Activated naive CD8-positive, alpha-beta T cell treated with anti-CD3 and anti-CD28 coated beads, Interleukin-2, amount 10 ng/mL, durations not matched to agents 7 days and 5 days (primary cell): ENCODE measurements around the gene FEZ2. TPM values are rescaled to one million over a fixed set of nuclear protein-coding genes. Genes with fewer than 3 reads are reported as not detected.

Experiments
- ATAC-seq: fragments of 150-1000 bp; cut with Tn5 transposase; one replicate; pipeline ENCODE4 v1.10.0; 2021; ENCODE audit warnings: low read depth, moderate library complexity
- POLR2A ChIA-PET: fragments of 350-600 bp; sonication (Branson Sonifier 250); formaldehyde crosslinking; loops from one replicate; lab custom pipeline; 2021; ENCODE audit warnings: antibody characterized with exemption; lab: Charles Lee
- DNase-seq: peaks from one replicate; pipeline ENCODE4 v3.0.0; 2021
- H3K27ac Mint-ChIP-seq: one replicate; pipeline ENCODE4 v1.8.0; 2022; ENCODE audit warnings: mild to moderate bottlenecking, mixed read lengths
- H3K27me3 Mint-ChIP-seq: one replicate; pipeline ENCODE4 v1.8.0; 2022; ENCODE audit warnings: mild to moderate bottlenecking, moderate library complexity, mixed read lengths
- H3K36me3 Mint-ChIP-seq: one replicate; pipeline ENCODE4 v1.8.0; 2021; ENCODE audit warnings: mild to moderate bottlenecking, mixed read lengths
- H3K4me1 Mint-ChIP-seq: one replicate; pipeline ENCODE4 v1.8.0; 2021; ENCODE audit warnings: mixed read lengths
- H3K4me3 Mint-ChIP-seq: one replicate; pipeline ENCODE4 v1.8.0; 2022; ENCODE audit warnings: mild to moderate bottlenecking, moderate library complexity, mixed read lengths
- H3K9me3 Mint-ChIP-seq: one replicate; pipeline ENCODE4 v1.8.0; 2021; ENCODE audit warnings: mixed read lengths
- total RNA-seq, 2 experiments: library from RNA; stranded (reverse); gene quantifications; one replicate each; pipeline ENCODE4 v1.2.3, GENCODE V29; 2021

The FEZ2 gene
- total RNA-seq, 2 experiments from 2014 or later, result 19.4 to 22.8 TPM

DNA sequence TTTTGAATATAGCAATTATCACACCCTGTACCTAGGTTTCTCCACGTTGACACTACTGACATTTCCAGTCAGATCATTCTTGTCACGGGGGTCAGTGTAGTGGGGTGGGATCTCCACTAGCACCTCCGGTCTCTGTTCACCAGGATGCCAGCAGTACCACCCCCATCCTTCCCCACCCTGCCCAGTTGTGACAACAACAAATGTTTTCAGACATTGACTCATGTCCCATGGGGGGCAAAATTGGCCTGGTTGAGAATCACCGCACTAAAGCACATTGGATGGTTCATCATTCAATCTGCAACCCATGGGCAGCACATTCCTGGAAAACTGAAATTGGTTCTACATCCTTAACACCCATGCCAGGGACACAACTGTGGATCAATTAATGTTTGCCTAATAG, 32.3 kb downstream of the FEZ2 start:
- no peaks in the 10 kb centered on the region for H3K9me3 Mint-ChIP-seq
- ATAC-seq (no peak), DNase-seq (no peak)
- H3K36me3 Mint-ChIP-seq, result peaks cover 15% of the 10 kb centered on the region
- POLR2A ChIA-PET, result no interaction called here
- H3K27me3 Mint-ChIP-seq, result no peaks in the 10 kb centered on the region
- H3K4me1 Mint-ChIP-seq, result peaks cover 5% of the 10 kb centered on the region
- no peak overlapping the region for H3K27ac Mint-ChIP-seq
- no peak overlapping the region for H3K4me3 Mint-ChIP-seq

DNA sequence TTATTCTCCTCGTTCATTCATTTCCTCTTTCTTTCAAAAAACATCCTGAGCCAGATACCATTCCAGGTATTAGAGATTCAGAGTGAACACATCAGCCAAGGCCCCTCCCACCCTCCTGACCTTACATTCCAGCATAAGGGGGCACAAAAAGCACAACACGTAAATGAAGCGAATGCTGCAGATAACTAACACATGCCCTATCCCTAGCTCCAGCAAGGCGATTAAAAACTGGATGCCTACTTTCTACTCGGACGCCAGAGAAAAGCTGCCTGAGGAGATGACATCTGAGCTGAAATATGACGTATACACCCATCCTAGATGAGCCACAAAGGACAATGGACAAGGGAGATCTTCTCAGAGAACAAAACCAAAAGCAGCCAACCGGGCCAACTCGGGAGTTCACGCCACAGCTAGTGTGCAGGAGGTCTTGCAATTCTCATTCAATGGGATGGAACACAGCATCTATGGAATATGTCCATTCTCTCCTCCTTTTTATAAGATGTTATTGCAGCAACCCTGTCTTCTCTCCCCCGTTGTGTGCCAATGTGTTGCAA, 33.5 kb downstream of the FEZ2 start:
- Mint-ChIP-seq H3K27me3 (no peaks in the 10 kb centered on the region), H3K4me1 (peaks cover 5% of the 10 kb centered on the region), H3K27ac (no peak overlapping the region), H3K4me3 (no peak overlapping the region), H3K9me3 (no peaks in the 10 kb centered on the region), H3K36me3 (peaks cover 19% of the 10 kb centered on the region)
- ATAC-seq (no peak), DNase-seq (no peak)
- POLR2A ChIA-PET, result no interaction called here

DNA sequence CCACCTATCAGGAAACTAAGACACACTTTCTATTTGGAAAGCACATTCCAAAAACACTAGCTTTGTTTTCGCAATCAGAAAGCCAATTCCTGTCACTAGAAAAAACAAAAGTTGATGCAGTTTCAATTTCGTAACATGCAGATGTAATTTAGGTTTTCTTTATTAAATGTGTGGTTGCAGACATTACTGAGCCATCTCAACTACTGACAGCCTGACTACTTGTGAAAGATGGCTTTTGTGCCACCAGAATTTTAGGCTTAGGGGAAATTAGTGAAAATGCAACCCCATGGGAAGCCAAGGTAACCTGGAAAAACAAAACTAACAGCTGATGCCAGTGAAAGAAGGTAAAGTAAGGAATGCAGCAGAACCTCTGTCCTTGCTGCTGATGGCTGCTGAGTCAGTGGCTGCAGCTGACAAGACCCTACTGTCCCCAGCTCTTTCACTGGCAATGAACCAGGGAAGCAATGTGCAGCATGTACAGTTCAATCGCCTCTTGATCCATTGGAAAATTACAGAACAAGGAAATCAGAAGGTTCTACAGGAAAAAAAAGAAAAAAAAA, 34.9 kb downstream of the FEZ2 start:
- H3K27ac Mint-ChIP-seq, result no peak overlapping the region
- H3K27me3 Mint-ChIP-seq, result no peaks in the 10 kb centered on the region
- DNase-seq (no peak), ATAC-seq (no peak)
- POLR2A ChIA-PET, result interaction anchor here (0.6 kb wide), 1 partner anchor 734 kb away, joined by 4 read pairs; no protein-coding TSS in a partner anchor
- H3K4me3 Mint-ChIP-seq, result no peak overlapping the region
- no peaks in the 10 kb centered on the region for H3K9me3 Mint-ChIP-seq
- H3K36me3 Mint-ChIP-seq, result peaks cover 19% of the 10 kb centered on the region
- peaks cover 5% of the 10 kb centered on the region for H3K4me1 Mint-ChIP-seq

DNA sequence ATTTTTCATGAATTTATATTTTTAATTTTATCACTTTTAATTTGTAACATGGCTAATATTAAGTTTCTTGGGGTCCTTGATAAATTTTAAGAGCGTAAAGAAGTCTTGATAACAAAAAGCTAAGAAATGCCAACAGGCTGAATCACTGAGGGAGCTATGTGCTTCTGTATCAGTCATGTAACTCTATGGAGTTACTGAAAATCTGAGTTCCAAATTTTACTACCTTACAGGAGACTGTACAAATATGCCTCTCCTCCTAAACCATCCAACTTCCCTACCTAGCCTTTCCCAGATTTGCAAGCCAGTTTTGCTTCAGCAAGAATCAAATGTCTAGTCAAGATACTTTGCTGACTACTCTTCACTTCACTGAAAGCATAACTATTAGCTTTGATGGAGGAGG, 35.7 kb downstream of the FEZ2 start:
- no peak overlapping the region for H3K27ac Mint-ChIP-seq
- H3K36me3 Mint-ChIP-seq, result peaks cover 20% of the 10 kb centered on the region
- DNase-seq (no peak), ATAC-seq (no peak)
- no peak overlapping the region for H3K4me3 Mint-ChIP-seq
- H3K4me1 Mint-ChIP-seq, result peaks cover 5% of the 10 kb centered on the region
- POLR2A ChIA-PET, result no interaction called here
- H3K27me3 Mint-ChIP-seq, result no peaks in the 10 kb centered on the region
- no peaks in the 10 kb centered on the region for H3K9me3 Mint-ChIP-seq

DNA sequence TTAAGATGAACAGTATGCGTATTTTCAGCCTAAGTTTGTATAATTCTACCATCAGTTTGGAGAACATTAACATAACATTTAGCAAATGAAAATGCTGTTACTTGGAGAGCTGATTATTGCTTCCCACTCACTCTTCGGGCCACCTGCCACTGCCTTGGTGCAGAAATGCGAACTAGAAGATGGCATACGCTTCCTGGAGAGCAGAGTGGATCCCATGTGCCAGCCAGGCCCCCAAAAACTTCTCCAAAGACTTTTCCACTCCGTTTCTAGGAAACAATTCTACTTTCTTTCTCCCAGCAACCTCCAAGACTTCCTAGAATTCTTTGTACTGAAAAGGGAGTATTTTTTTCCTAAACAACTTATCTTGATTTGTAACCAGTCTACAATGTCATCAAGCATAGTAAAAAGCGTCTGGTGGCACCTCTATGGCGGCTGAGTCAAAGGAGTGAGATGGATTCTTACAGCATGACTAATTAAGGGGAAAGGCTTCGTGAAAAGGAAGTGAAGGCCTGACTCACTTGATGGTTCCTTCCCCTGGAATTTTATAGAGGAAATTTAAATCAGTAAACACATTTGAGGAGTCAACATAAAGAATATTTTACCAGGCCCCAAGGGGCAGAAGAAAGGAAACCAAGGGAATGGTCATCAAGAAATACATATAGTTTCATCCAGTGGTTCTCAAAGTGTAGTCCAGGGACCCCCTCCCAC, 36.6 kb downstream of the FEZ2 start:
- H3K9me3 Mint-ChIP-seq, result no peaks in the 10 kb centered on the region

DNA sequence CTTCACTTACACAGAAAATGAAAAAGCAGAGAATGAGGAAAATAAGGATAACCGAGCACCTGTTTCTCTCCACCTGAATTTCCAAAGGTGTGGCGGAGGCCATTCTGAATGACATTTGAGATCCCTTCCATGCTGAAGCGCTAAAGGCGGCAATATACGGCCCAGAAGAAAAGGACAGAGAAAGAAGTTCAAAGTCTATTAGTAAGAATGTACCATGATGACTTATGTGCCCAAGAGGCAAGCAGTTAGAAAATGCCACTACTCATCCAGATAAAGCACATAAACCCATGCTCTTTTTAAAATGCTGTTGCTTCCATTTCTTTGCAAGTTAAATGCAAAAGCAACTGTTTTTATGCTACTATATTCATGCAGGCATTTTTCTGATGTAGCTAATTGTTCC, 37.2 kb downstream of the FEZ2 start:
- Mint-ChIP-seq H3K9me3 (no peaks in the 10 kb centered on the region), H3K27ac (no peak overlapping the region), H3K4me3 (no peak overlapping the region), H3K4me1 (peaks cover 5% of the 10 kb centered on the region), H3K27me3 (no peaks in the 10 kb centered on the region), H3K36me3 (peaks cover 16% of the 10 kb centered on the region)
- no peak for DNase-seq
- no peak for ATAC-seq
- POLR2A ChIA-PET, result no interaction called here

More for the DNA sequence above, 36.6 kb downstream of the FEZ2 start:
- POLR2A ChIA-PET, result no interaction called here
- ATAC-seq (no peak), DNase-seq (no peak)
- Mint-ChIP-seq H3K27ac (no peak overlapping the region), H3K36me3 (peaks cover 16% of the 10 kb centered on the region), H3K4me1 (peaks cover 5% of the 10 kb centered on the region), H3K4me3 (no peak overlapping the region), H3K27me3 (no peaks in the 10 kb centered on the region)

DNA sequence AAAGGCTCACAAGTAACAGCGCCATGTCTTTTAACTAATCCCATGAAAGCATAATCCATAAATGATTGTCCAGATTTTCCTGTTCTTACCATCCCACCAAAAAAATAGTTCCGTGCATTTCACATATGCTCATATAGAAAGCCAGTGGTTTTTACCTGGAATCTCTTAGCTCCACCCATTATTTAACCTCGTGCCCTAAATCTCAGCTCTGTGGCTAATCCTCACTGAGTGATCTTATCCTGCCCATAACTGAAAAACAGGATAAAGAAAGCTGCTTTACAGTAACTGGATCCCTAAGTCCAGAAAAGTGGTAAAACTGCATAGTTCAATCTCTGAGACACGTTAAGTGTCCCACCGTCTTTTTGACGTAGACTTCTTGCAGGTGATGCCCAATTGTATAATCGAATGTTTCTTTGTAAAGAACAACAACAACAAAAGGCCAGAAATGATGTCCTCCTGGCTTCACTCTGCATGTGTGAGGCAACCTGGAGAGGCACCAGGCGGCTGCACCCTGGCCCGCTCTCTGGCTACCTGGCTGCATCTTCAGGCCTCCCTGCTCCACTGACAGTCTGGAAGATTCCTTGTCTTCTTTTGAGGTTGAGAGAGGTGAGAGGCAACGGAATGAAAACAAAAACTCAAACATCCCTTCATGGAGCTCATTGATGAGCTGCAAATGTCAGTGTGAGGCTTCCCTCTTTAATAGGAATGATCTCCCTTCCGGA, 38.6 kb downstream of the FEZ2 start:
- Mint-ChIP-seq H3K9me3 (no peaks in the 10 kb centered on the region), H3K27me3 (no peaks in the 10 kb centered on the region), H3K36me3 (peaks cover 19% of the 10 kb centered on the region), H3K27ac (no peak overlapping the region), H3K4me1 (peaks cover 5% of the 10 kb centered on the region), H3K4me3 (no peak overlapping the region)
- DNase-seq (no peak), ATAC-seq (no peak)
- POLR2A ChIA-PET, result no interaction called here

DNA sequence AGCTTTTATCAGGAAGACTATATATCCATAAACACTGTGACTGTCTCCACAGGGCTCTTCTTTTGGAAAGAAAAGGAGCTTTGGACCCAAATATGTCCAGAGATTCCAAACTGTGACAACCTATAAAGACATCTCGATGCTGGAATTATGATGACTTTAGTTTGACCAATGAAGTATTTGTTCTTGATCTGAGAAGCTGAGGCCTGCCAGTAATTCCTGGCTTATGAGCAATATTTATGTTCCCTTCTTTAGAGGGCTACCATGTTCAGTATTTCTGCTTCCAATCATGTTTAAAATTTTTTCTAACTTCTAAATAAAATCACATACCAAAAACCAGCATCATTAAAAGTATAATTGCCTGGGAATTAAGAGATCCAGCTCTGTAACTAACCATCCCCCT, 41.1 kb downstream of the FEZ2 start:
- Mint-ChIP-seq H3K27ac (no peak overlapping the region), H3K4me3 (no peak overlapping the region), H3K9me3 (no peaks in the 10 kb centered on the region), H3K36me3 (peaks cover 16% of the 10 kb centered on the region), H3K27me3 (no peaks in the 10 kb centered on the region), H3K4me1 (no peaks in the 10 kb centered on the region)
- ATAC-seq, result no peak
- POLR2A ChIA-PET, result no interaction called here
- no peak for DNase-seq

DNA sequence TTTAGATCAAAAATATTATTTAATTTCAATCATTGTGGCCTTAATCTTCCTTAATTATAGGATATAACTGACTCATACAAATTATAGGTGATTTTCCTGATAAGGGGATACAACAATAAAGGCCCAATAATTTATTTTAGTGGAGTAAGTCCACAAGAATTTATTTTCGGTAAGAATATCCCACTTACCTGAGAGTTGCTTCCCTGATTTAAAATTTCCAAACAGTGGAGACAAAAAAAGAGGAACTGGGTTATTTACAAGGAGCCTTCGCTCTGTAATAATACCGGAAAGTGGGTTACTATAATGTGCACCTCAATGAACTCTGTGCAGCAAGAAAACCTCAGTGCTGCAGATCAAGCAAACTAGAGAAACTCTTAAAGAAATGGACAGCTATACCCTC, 42.2 kb downstream of the FEZ2 start:
- no peak for DNase-seq
- POLR2A ChIA-PET, result no interaction called here
- Mint-ChIP-seq H3K36me3 (peaks cover 16% of the 10 kb centered on the region), H3K9me3 (no peaks in the 10 kb centered on the region), H3K4me1 (no peaks in the 10 kb centered on the region), H3K27me3 (no peaks in the 10 kb centered on the region), H3K27ac (no peak overlapping the region), H3K4me3 (no peak overlapping the region)
- no peak for ATAC-seq

DNA sequence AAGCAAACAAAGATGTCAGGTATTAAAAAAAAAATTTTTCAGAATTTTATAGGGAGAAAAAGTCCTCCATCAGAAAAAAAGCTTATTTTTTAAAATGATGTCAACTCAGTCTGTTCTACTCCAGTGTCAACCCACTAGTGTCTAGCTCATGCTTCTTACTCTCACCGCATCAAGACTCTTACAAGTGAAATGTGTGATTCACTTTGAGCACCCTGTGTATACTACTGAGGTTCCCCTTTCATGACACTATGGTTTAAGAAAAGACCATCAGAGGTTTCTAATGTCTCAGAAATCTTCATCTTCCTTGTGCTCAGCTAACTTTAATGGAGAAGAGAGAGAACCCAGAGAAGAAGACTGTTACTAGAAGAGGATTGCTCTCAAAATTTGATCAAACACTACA, 43.4 kb downstream of the FEZ2 start:
- no peak overlapping the region for H3K4me3 Mint-ChIP-seq
- H3K9me3 Mint-ChIP-seq, result no peaks in the 10 kb centered on the region
- peaks cover 3% of the 10 kb centered on the region for H3K4me1 Mint-ChIP-seq
- H3K36me3 Mint-ChIP-seq, result peaks cover 16% of the 10 kb centered on the region
- DNase-seq (no peak), ATAC-seq (no peak)
- H3K27me3 Mint-ChIP-seq, result no peaks in the 10 kb centered on the region
- POLR2A ChIA-PET, result no interaction called here
- no peak overlapping the region for H3K27ac Mint-ChIP-seq

DNA sequence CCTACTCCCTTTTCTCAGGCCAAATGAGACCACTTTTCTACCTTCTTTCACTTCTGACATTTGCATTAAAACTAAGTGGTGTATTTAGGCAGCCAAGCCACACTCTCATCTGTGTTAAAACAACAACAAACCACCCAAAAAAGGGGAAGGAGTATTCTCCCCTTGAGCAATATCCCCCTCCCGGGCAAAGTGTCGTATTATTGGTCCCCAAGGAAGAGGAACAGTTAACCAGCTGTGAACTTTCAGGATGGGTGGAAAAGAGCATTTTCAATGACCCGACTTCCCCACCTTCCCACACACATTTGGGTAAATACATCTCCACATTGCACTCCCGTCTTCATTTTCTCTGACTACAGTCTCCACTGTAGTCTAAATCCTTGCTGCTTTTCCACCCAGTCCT, 44.3 kb downstream of the FEZ2 start:
- DNase-seq (no peak), ATAC-seq (no peak)
- Mint-ChIP-seq H3K4me3 (no peak overlapping the region), H3K36me3 (peaks cover 17% of the 10 kb centered on the region), H3K27ac (no peak overlapping the region), H3K4me1 (peaks cover 7% of the 10 kb centered on the region), H3K27me3 (no peaks in the 10 kb centered on the region), H3K9me3 (no peaks in the 10 kb centered on the region)
- POLR2A ChIA-PET, result no interaction called here

DNA sequence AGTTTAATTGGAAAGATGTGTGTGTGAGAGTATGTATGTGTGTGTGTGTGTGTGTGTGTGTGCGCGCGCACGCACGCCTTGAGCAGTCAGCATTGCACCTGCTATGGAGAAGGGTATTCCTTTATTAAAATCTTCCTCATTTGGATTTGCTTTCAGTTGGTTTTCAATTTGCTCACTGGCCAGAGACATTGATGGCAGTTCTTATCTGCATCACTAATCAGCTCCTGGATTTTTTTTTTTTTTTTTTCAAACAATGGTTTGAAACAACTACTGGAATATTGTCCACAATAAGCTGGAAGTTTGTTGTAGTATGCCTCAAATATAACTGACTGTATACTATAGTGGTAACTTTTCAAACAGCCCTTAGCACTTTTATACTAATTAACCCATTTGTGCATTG, 48.0 kb downstream of the FEZ2 start:
- ATAC-seq (no peak), DNase-seq (no peak)
- POLR2A ChIA-PET, result no interaction called here
- Mint-ChIP-seq H3K36me3 (peaks cover 22% of the 10 kb centered on the region), H3K4me3 (no peak overlapping the region), H3K27me3 (no peaks in the 10 kb centered on the region), H3K27ac (no peak overlapping the region), H3K4me1 (peaks cover 7% of the 10 kb centered on the region), H3K9me3 (no peaks in the 10 kb centered on the region)

DNA sequence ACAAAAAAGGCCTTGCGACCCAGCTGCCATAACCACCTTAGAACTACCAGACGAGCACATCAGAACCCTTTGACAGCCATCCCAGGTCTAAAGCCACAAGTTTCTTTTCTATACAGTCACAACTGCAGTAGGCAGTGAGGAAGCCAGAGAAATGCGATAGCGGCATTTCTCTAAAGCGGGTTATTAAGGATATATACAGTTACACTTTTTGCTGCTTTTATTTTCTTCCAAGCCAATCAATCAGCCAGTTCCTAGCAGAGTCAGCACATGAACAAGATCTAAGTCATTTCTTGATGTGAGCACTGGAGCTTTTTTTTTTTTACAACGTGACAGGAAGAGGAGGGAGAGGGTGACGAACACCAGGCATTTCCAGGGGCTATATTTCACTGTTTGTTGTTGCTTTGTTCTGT, 48.8 kb downstream of the FEZ2 start:
- peak; percentile 80 for ATAC-seq
- POLR2A ChIA-PET, result no interaction called here
- DNase-seq, result no peak
- H3K27ac Mint-ChIP-seq, result peak overlapping the region; percentile 31
- peaks cover 18% of the 10 kb centered on the region for H3K36me3 Mint-ChIP-seq
- no peaks in the 10 kb centered on the region for H3K9me3 Mint-ChIP-seq
- H3K4me3 Mint-ChIP-seq, result peak overlapping the region; percentile 50
- H3K4me1 Mint-ChIP-seq, result peaks cover 7% of the 10 kb centered on the region
- no peaks in the 10 kb centered on the region for H3K27me3 Mint-ChIP-seq

DNA sequence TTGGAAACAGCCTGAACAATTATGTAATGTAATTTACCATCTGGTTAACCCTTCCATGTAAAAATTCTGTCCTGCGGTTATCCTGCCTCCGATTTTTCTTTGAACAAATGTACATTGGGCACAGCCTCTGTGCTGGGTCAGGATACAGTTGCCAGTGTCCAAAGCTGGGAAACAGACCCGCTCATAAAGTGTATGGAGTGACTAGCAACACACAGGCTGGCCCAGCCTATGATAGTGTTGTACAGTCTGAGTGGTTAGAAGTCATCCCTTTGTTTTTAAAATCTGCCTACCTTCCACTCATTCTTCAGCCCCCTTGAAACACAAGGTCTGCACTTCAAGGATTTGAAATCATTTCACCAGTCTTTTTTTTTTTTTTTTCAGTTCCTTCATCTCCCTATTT, 50.1 kb downstream of the FEZ2 start:
- peaks cover 7% of the 10 kb centered on the region for H3K4me1 Mint-ChIP-seq
- H3K36me3 Mint-ChIP-seq, result peaks cover 17% of the 10 kb centered on the region
- ATAC-seq (no peak), DNase-seq (no peak)
- H3K9me3 Mint-ChIP-seq, result no peaks in the 10 kb centered on the region
- H3K27ac Mint-ChIP-seq, result no peak overlapping the region
- POLR2A ChIA-PET, result no interaction called here
- no peaks in the 10 kb centered on the region for H3K27me3 Mint-ChIP-seq
- H3K4me3 Mint-ChIP-seq, result no peak overlapping the region
